H1 (cell line): ENCODE measurements around the gene LRRC46. TPM values are rescaled to one million over a fixed set of nuclear protein-coding genes. Genes with fewer than 3 reads are reported as not detected.

Experiments used
- MAFK ChIP-seq: IDR thresholded peaks from 2 replicates; pipeline ENCODE4 v1.6.1; 2012; ENCODE audit warnings: low read depth, mild to moderate bottlenecking, improper control_type of control experiment, low read length
- polyA plus RNA-seq, 7 experiments: library from polyadenylated mRNA; depleted of rRNA in 3 of 7; stranded (reverse) in 5 of 7; unstranded in 2 of 7; fragments of >200 nt in 5 of 7; fragments of 200-250 nt in 2 of 7; gene quantifications; 1 replicate in 5 of 7; 2 replicates in 1 of 7; 4 replicates in 1 of 7; pipeline versions ENCODE4 v1.2.1 to v1.2.3, GENCODE V29; 2011 to 2013; ENCODE audit warnings: missing spikeins in 2 of 7, mixed read lengths in 2 of 7
- total RNA-seq: library from RNA; stranded (reverse); fragmentation: NEBNext Ultra II Directional; extraction: Animal tissue kit (Norgen Biotek cat#: 25700); gene quantifications from 2 replicates; pipeline ENCODE4 v1.2.1, GENCODE V29; 2021

LRRC46 gene
- total and polyA plus RNA-seq, 2 of the 8 experiments (the other 6 are each of a cell fraction or from before 2014, with no cell fraction given): 0.18 TPM; not detected in 1

DNA sequence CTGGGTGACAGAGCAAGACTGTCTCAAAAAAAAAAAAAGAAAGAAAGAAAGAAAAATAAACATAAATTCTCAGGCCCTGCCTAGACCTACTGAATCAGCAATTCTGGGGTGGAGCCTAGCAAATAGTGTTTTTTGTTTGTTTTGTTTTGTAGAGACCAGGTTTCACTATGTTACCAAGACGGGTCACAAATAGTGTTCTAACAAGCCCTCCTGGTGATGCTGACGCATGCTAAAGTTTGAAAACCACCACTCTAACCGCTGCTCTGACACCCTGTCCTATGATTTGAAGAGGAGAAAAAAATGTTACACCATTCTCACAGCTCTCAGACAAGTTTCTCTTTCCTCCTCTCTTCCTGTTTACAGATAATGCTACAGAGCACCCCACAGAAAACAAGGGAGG is 1.6 kb upstream of the LRRC46 start (continued):
- no peak for TF ChIP-seq MAFK
- TF ChIP-seq, all 59 proteins: peak for 0
